ENCODE results near the gene PKNOX2. TPM values are rescaled to one million over a fixed set of nuclear protein-coding genes. Genes with fewer than 3 reads are reported as not detected.

The PKNOX2 gene
- total RNA-seq, 1 donor from 2014 or later = not detected

DNA sequence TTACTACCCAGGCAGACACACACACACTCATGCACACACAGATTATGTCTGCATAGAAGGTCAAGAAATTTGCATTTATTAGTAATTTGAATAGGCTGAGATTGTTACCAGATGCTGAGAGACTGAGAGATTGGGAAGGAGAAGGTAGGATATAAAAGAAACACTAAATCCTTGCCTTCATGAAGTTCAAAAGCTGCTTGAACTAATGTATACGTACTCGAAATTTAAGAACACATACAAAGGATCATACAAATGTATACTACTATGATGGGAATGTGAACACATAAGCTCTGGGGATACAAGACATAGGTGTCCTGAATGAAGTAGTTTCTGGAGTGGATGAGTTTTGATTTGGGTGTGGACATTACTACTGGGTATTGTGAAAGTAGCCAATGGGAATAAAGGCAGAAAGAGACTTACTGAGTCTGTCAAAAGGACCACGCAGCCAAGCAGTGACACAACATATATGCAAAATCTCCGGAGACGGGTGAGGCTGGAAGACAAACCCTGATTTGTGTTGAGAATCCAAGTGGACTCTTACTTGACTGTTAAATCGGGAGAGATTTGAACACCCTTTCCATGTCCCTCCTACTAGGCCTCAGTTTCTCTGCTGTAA, 7.3 kb upstream of the PKNOX2 start:
- ChIA-PET POLR2A (no interaction called here), CTCF (no interaction called here)
- no peaks in the 10 kb centered on the region for H3K4me1 Mint-ChIP-seq
- no peaks in the 10 kb centered on the region for H3K36me3 Mint-ChIP-seq (ENCODE audit: low read depth)
- ATAC-seq (ENCODE audit: low read depth) (no peak), DNase-seq (no peak)
- H3K27ac Mint-ChIP-seq = no peak overlapping the region
- H3K27me3 Mint-ChIP-seq = peaks cover 61% of the 10 kb centered on the region
- intact Hi-C loops (cut with micrococcal nuclease) = no loop called here
- no peak for TF ChIP-seq CTCF (IDR thresholded peaks at IDR 0.05)
- no peaks in the 10 kb centered on the region for H3K9me3 Mint-ChIP-seq
- H3K4me3 Mint-ChIP-seq = no peak overlapping the region

- Mint-ChIP-seq H3K9me3 (no peaks in the 10 kb centered on the region), H3K4me1 (no peaks in the 10 kb centered on the region), H3K27ac (no peak overlapping the region), H3K27me3 (peaks cover 67% of the 10 kb centered on the region), H3K36me3 (ENCODE audit: low read depth) (no peaks in the 10 kb centered on the region), H3K4me3 (no peak overlapping the region)
- POLR2A ChIA-PET = no interaction called here
- DNase-seq = no peak
- CTCF ChIA-PET = no interaction called here
- no peak for TF ChIP-seq CTCF (IDR thresholded peaks at IDR 0.05)
- ATAC-seq (ENCODE audit: low read depth) = no peak
- intact Hi-C loops (cut with micrococcal nuclease) = no loop called here
Observed at GRCh38 chr11:125157953-125158680, 6.4 kb upstream of the PKNOX2 start.

GRCh38 chr11:125162743-125163142, 1.8 kb upstream of the PKNOX2 start:
- peaks cover 57% of the 10 kb centered on the region for H3K27me3 Mint-ChIP-seq

GRCh38 chr11:125163431-125164063, 1.0 kb upstream of the PKNOX2 start:
- POLR2A ChIA-PET = no interaction called here
- H3K36me3 Mint-ChIP-seq (ENCODE audit: low read depth) = peaks cover 1% of the 10 kb centered on the region
- CTCF ChIA-PET = interaction anchor here (1.0 to 1.3 kb wide), 2 partner anchors 22 kb away, joined by 3 read pairs; no protein-coding TSS in a partner anchor
- ATAC-seq (ENCODE audit: low read depth) = no peak
- no peak for DNase-seq
- H3K27ac Mint-ChIP-seq = no peak overlapping the region
- H3K4me3 Mint-ChIP-seq = peak overlapping the region; percentile 51
- intact Hi-C loops (cut with micrococcal nuclease) = loop anchor here (5.0 to 10.0 kb wide), 2 partner anchors 241 to 709 kb away; no protein-coding TSS in a partner anchor
- peaks cover 59% of the 10 kb centered on the region for H3K27me3 Mint-ChIP-seq
- no peaks in the 10 kb centered on the region for H3K9me3 Mint-ChIP-seq
- H3K4me1 Mint-ChIP-seq = peaks cover 21% of the 10 kb centered on the region
- no peak for TF ChIP-seq CTCF (IDR thresholded peaks at IDR 0.05)

More at GRCh38 chr11:125162743-125163142, 1.8 kb upstream of the PKNOX2 start:
- H3K4me3 Mint-ChIP-seq = no peak overlapping the region
- intact Hi-C loops (cut with micrococcal nuclease) = loop anchor here (5.0 to 10.0 kb wide), 2 partner anchors 242 to 710 kb away; no protein-coding TSS in a partner anchor
- no peak for ATAC-seq (ENCODE audit: low read depth)
- ChIA-PET CTCF (interaction anchor here (1.3 kb wide), 1 partner anchor 21 kb away, joined by 3 read pairs; no protein-coding TSS in a partner anchor), POLR2A (no interaction called here)
- no peaks in the 10 kb centered on the region for H3K9me3 Mint-ChIP-seq
- H3K4me1 Mint-ChIP-seq = peaks cover 21% of the 10 kb centered on the region
- no peak for TF ChIP-seq CTCF (IDR thresholded peaks at IDR 0.05)
- peaks cover 1% of the 10 kb centered on the region for H3K36me3 Mint-ChIP-seq (ENCODE audit: low read depth)
- H3K27ac Mint-ChIP-seq = no peak overlapping the region
- no peak for DNase-seq

DNA sequence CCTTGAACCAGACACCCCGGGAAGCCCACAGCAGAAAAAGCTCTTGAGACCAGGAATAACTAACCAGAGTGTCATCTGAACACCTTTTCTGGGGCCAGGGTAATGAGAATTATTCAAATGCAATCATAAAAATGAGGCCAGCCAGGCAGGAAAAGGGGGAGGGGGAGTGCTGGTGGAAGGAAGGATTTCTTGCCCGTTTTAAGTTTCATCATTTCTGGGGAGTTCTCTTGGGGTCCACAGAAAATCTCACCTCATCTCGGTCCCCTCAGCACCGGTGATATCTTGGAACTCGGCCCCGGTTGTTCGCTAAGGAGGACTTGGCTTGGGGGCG, 495 bp upstream of the PKNOX2 start:
- intact Hi-C loops (cut with micrococcal nuclease) = loop anchor here (5.0 to 10.0 kb wide), 2 partner anchors 241 to 708 kb away; no protein-coding TSS in a partner anchor
- TF ChIP-seq CTCF (IDR thresholded peaks at IDR 0.05) = no peak
- ChIA-PET CTCF (interaction anchor here (1.0 kb wide), 1 partner anchor 23 kb away, joined by 3 read pairs; no protein-coding TSS in a partner anchor), POLR2A (no interaction called here)
- DNase-seq = no peak
- no peak overlapping the region for H3K27ac Mint-ChIP-seq
- H3K4me1 Mint-ChIP-seq = peaks cover 21% of the 10 kb centered on the region
- peak overlapping the region; percentile 51 for H3K4me3 Mint-ChIP-seq
- no peak for ATAC-seq (ENCODE audit: low read depth)
- no peaks in the 10 kb centered on the region for H3K9me3 Mint-ChIP-seq
- H3K36me3 Mint-ChIP-seq (ENCODE audit: low read depth) = peaks cover 1% of the 10 kb centered on the region
- peaks cover 61% of the 10 kb centered on the region for H3K27me3 Mint-ChIP-seq
